GM21576 (cell line): ENCODE results near the gene ATP1A1.

ENCODE experiments used
- ATAC-seq: cut with Tn5 transposase; IDR thresholded peaks from one replicate; pipeline ENCODE4 v1.9.1; 2021; ENCODE audit warnings: mild to moderate bottlenecking, moderate library complexity; ENCODE audit not compliant: unreplicated experiment

Gene ATP1A1

GRCh38 chr1:116412480-116412798 lies 39.4 kb downstream of the ATP1A1 start:
- ATAC-seq: no peak

GRCh38 chr1:116412898-116413297 lies 39.9 kb downstream of the ATP1A1 start:
- no peak for ATAC-seq

GRCh38 chr1:116413414-116413813 lies 40.4 kb downstream of the ATP1A1 start:
- ATAC-seq: no peak

- no peak for ATAC-seq
These were observed 41.3 kb downstream of the ATP1A1 start for GRCh38 chr1:116414364-116414763.

- no peak for ATAC-seq
These were observed 42.2 kb downstream of the ATP1A1 start for GRCh38 chr1:116415200-116415698.

GRCh38 chr1:116415699-116416533 lies 42.9 kb downstream of the ATP1A1 start:
- no peak for ATAC-seq

GRCh38 chr1:116416854-116417513 lies 43.9 kb downstream of the ATP1A1 start:
- no peak for ATAC-seq

- no peak for ATAC-seq
These were observed 44.6 kb downstream of the ATP1A1 start for GRCh38 chr1:116417678-116418077.

- ATAC-seq: peak; percentile 88
These were observed 45.2 kb downstream of the ATP1A1 start for GRCh38 chr1:116418091-116418830.

GRCh38 chr1:116420417-116421200 lies 47.6 kb downstream of the ATP1A1 start:
- no peak for ATAC-seq

- ATAC-seq: no peak
These were observed 51.4 kb downstream of the ATP1A1 start for GRCh38 chr1:116424438-116424837.

- no peak for ATAC-seq
These were observed 51.8 kb downstream of the ATP1A1 start for GRCh38 chr1:116424863-116425262.

- no peak for ATAC-seq
These were observed 52.9 kb downstream of the ATP1A1 start for GRCh38 chr1:116425987-116426386.

GRCh38 chr1:116426401-116426800 lies 53.4 kb downstream of the ATP1A1 start:
- ATAC-seq: no peak

- ATAC-seq: no peak
These were observed 55.5 kb downstream of the ATP1A1 start for GRCh38 chr1:116428576-116428975.

- ATAC-seq: no peak
These were observed 56.9 kb downstream of the ATP1A1 start for GRCh38 chr1:116429821-116430374.

- no peak for ATAC-seq
These were observed 58.9 kb downstream of the ATP1A1 start for GRCh38 chr1:116431870-116432500.

GRCh38 chr1:116432655-116433265 lies 59.7 kb downstream of the ATP1A1 start:
- no peak for ATAC-seq
